NOMO-1 (cell line): ENCODE measurements around the gene KCNJ2.
A peak's percentile ranks its signal among the peaks of the same experiment; 100 is the strongest.

Experiments used
- DNase-seq, 2 experiments: peaks; one replicate each; lab custom pipeline; 2025; ENCODE audit not compliant: unreplicated experiment in 2 of 2; lab: John Stamatoyannopoulos, UW

The KCNJ2 gene

GRCh38 chr17:70201872-70202419, 32.6 kb downstream of the KCNJ2 start:
- DNase-seq = no peak

GRCh38 chr17:70202840-70203239, 33.5 kb downstream of the KCNJ2 start:
- peak in 1 of 2 experiments; percentile 29 for DNase-seq

GRCh38 chr17:70204431-70204830, 35.1 kb downstream of the KCNJ2 start:
- no peak for DNase-seq

- peak; percentile 79 to 96 for DNase-seq
Observed at GRCh38 chr17:70205401-70205800, 36.1 kb downstream of the KCNJ2 start.

GRCh38 chr17:70206361-70207010, 37.2 kb downstream of the KCNJ2 start:
- DNase-seq = peak in 1 of 2 experiments; percentile 50

GRCh38 chr17:70207184-70207583, 37.9 kb downstream of the KCNJ2 start:
- no peak for DNase-seq

GRCh38 chr17:70208080-70208794, 38.9 kb downstream of the KCNJ2 start:
- no peak for DNase-seq

- DNase-seq = no peak
Observed at GRCh38 chr17:70208825-70209555, 39.7 kb downstream of the KCNJ2 start.

- DNase-seq = no peak
Observed at GRCh38 chr17:70215656-70216055, 46.3 kb downstream of the KCNJ2 start.

GRCh38 chr17:70217571-70217970, 48.2 kb downstream of the KCNJ2 start:
- peak in 1 of 2 experiments; percentile 21 for DNase-seq

- no peak for DNase-seq
Observed at GRCh38 chr17:70225276-70225675, 55.9 kb downstream of the KCNJ2 start.
